Testis (tissue), 2 donors: ENCODE data around the gene ANO8.

Source experiments
- POLR2A ChIP-seq: fragments of 450-650 bp; IDR thresholded peaks from one replicate; pipeline ENCODE4 v1.6.1; 2017; ENCODE audit warnings: antibody characterized with exemption, mild to moderate bottlenecking, moderate library complexity
- TF ChIP-seq, protein P1 (sequence below), 3 experiments: fragments of 450-650 bp in 2 of 3; fragments of 200-600 bp in 1 of 3; sonication (generic) in 1 of 3; IDR thresholded peaks; one replicate each; pipeline ENCODE4 v1.5.1; 2016 to 2019; ENCODE audit warnings: antibody characterized with exemption in 3 of 3, mild to moderate bottlenecking in 2 of 3, moderate library complexity in 1 of 3

DNA sequence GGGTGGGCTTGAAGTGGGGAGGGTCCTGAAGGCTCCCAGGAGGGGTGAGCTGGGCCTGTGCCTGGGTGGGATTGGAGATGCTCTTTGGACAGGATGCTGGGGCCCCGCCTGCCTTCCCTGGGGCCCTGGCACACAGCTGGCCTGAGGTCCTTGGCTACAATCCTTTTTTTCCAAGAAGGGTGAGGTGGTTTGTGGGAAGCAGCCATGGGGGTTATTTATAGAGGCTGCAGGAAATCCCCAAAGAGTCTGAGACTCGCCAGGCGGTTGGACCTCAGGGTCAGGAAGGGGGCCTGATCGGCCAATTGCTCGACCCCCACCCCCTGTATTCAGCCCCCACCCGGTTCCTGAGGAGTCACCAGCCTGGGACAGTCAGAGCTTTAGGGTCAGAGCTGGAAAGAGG is 12.7 kb upstream of the ANO8 start:
- TF ChIP-seq, protein P1, sequence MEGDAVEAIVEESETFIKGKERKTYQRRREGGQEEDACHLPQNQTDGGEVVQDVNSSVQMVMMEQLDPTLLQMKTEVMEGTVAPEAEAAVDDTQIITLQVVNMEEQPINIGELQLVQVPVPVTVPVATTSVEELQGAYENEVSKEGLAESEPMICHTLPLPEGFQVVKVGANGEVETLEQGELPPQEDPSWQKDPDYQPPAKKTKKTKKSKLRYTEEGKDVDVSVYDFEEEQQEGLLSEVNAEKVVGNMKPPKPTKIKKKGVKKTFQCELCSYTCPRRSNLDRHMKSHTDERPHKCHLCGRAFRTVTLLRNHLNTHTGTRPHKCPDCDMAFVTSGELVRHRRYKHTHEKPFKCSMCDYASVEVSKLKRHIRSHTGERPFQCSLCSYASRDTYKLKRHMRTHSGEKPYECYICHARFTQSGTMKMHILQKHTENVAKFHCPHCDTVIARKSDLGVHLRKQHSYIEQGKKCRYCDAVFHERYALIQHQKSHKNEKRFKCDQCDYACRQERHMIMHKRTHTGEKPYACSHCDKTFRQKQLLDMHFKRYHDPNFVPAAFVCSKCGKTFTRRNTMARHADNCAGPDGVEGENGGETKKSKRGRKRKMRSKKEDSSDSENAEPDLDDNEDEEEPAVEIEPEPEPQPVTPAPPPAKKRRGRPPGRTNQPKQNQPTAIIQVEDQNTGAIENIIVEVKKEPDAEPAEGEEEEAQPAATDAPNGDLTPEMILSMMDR (IDR thresholded peaks at IDR 0.05), result no peak
- no peak for TF ChIP-seq POLR2A
